Prostate gland (tissue), 2 donors: ENCODE data around the gene KRTAP2-3.
"Not testable (repeated sequence)": the region's sequence is repeated elsewhere in the genome, so short reads cannot be mapped to it uniquely, and the experiment has no call there.

ENCODE experiments used
- CTCF ChIP-seq, 4 experiments: fragments of 200-600 bp in 2 of 4; fragments of 450-650 bp in 2 of 4; sonication (generic) in 2 of 4; IDR thresholded peaks; 1 replicate in 3 of 4; 2 replicates in 1 of 4; pipeline ENCODE4 v1.5.1; 2016 to 2019; ENCODE audit warnings: antibody characterized with exemption in 4 of 4, mild to moderate bottlenecking in 2 of 4, moderate library complexity in 2 of 4
- POLR2A ChIP-seq: fragments of 450-650 bp; IDR thresholded peaks from one replicate; pipeline ENCODE4 v1.6.1; 2016; ENCODE audit warnings: antibody characterized with exemption, mild to moderate bottlenecking
- POLR2AphosphoS5 ChIP-seq: sonication (generic); formaldehyde crosslinking; IDR thresholded peaks from one replicate; pipeline ENCODE4 v1.6.1; 2017; ENCODE audit warnings: antibody characterized with exemption

- not testable (repeated sequence) for TF ChIP-seq CTCF (IDR thresholded peaks at IDR 0.05); POLR2A; POLR2AphosphoS5
Observed at GRCh38 chr17:41083427-41083826, 23.5 kb upstream of the KRTAP2-3 start.
